SK-N-SH (cell line): ENCODE results near the gene SCO2. TPM values are rescaled to one million over a fixed set of nuclear protein-coding genes. Genes with fewer than 3 reads are reported as not detected.

Experiments used
- CTCF ChIA-PET: fragments of 300-600, 350-600 bp; formaldehyde crosslinking; extraction: SDS; loops from one replicate; lab custom pipeline; 2021; lab: Yijun Ruan, JAX
- POLR2A ChIA-PET: fragments of 350-600 bp; sonication (Branson Sonifier 250); formaldehyde crosslinking; extraction: SDS; loops from one replicate; lab custom pipeline; 2020; ENCODE audit warnings: antibody characterized with exemption, inconsistent platforms; lab: Yijun Ruan, JAX
- DNase-seq: peaks from one replicate; pipeline ENCODE4 v3.0.0; 2012
- H2AFZ ChIP-seq: fragments of 200-600 bp; sonication (generic); 2 replicates; pipeline ENCODE4 v1.8.1; 2016; ENCODE audit warnings: antibody characterized with exemption, mild to moderate bottlenecking, low read depth
- H3F3A ChIP-seq: fragments of 200-600 bp; sonication (generic); replicated peaks from 2 replicates; pipeline ENCODE3; 2016; ENCODE audit warnings: antibody characterized with exemption, mild to moderate bottlenecking; ENCODE audit not compliant: insufficient read depth
- H3K27ac ChIP-seq, 2 experiments: fragments of 200-500 bp in 1 of 2; fragments of 200-600 bp in 1 of 2; sonication (Bioruptor generic) in 1 of 2; sonication (generic), shearing (Covaris generic) in 1 of 2; 2 replicates each; pipeline versions ENCODE4 v1.5.1 to v1.6.1; 2014 to 2016; ENCODE audit warnings: low read depth in 2 of 2, inconsistent platforms in 1 of 2, low read length in 1 of 2, mild to moderate bottlenecking in 1 of 2, mixed read lengths in 1 of 2
- H3K27me3 ChIP-seq: fragments of 200-600 bp; sonication (generic), shearing (Covaris generic); 2 replicates; pipeline ENCODE4 v1.6.1; 2016; ENCODE audit warnings: mixed run types; ENCODE audit not compliant: insufficient read depth
- H3K36me3 ChIP-seq, 2 experiments: fragments of 200-500 bp in 1 of 2; fragments of 200-600 bp in 1 of 2; sonication (Bioruptor generic) in 1 of 2; sonication (generic) in 1 of 2; replicated peaks in 1 of 2; 2 replicates each; pipeline versions ENCODE3 to v1.5.1; 2014 to 2016; ENCODE audit warnings: low read length in 1 of 2, mild to moderate bottlenecking in 1 of 2; ENCODE audit not compliant: insufficient read depth in 2 of 2, control insufficient read depth in 1 of 2
- H3K4me1 ChIP-seq, 2 experiments: fragments of 200-500 bp in 1 of 2; fragments of 200-600 bp in 1 of 2; sonication (Bioruptor generic) in 1 of 2; sonication (generic), shearing (Covaris generic) in 1 of 2; 2 replicates each; pipeline versions ENCODE4 v1.5.1 to v1.6.1; 2014 to 2016; ENCODE audit warnings: low read depth in 1 of 2, low read length in 1 of 2, mixed run types in 1 of 2; ENCODE audit not compliant: insufficient read depth in 2 of 2, control insufficient read depth in 1 of 2
- H3K4me2 ChIP-seq: fragments of 200-600 bp; sonication (generic), shearing (Covaris generic); 2 replicates; pipeline ENCODE4 v1.6.1; 2017; ENCODE audit warnings: mixed run types
- H3K4me3 ChIP-seq, 2 experiments: fragments of 200-500 bp in 1 of 2; fragments of 200-600 bp in 1 of 2; sonication (Bioruptor generic) in 1 of 2; sonication (generic), shearing (Covaris generic) in 1 of 2; 2 replicates each; pipeline versions ENCODE4 v1.5.1 to v1.8.1; 2014 to 2016; ENCODE audit warnings: low read depth in 2 of 2, inconsistent platforms in 1 of 2, low read length in 1 of 2, mild to moderate bottlenecking in 1 of 2, mixed read lengths in 1 of 2, moderate library complexity in 1 of 2
- H3K79me2 ChIP-seq: fragments of 200-600 bp; sonication (generic); 2 replicates; pipeline ENCODE4 v1.8.1; 2017; ENCODE audit warnings: mild to moderate bottlenecking; ENCODE audit not compliant: insufficient read depth
- H3K9ac ChIP-seq: fragments of 200-600 bp; sonication (generic); 2 replicates; pipeline ENCODE4 v1.6.1; 2017; ENCODE audit warnings: mixed run types
- H3K9me2 ChIP-seq: fragments of 200-600 bp; sonication (generic); 2 replicates; pipeline ENCODE4 v1.6.1; 2017; ENCODE audit warnings: mixed run types
- H3K9me3 ChIP-seq: fragments of 200-600 bp; sonication (generic); 2 replicates; pipeline ENCODE4 v1.6.1; 2017; ENCODE audit warnings: mixed run types, mild to moderate bottlenecking, moderate library complexity
- H4K20me1 ChIP-seq: fragments of 200-600 bp; sonication (generic); 2 replicates; pipeline ENCODE4 v1.6.1; 2017; ENCODE audit warnings: mild to moderate bottlenecking, mixed run types; ENCODE audit not compliant: insufficient read depth
- CTCF ChIP-seq: fragments of 200-600 bp; sonication (generic); IDR thresholded peaks from 2 replicates; pipeline ENCODE4 v1.6.1; 2017; ENCODE audit warnings: antibody characterized with exemption, mild to moderate bottlenecking, moderate library complexity
- ELF1 ChIP-seq: IDR thresholded peaks from 2 replicates; pipeline ENCODE4 v1.4.0; 2012
- EP300 ChIP-seq, 2 experiments: IDR thresholded peaks; 2 replicates each; pipeline versions ENCODE4 v1.4.0 to v1.6.1; 2012; ENCODE audit warnings: borderline replicate concordance in 1 of 2, low read depth in 1 of 2, low read length in 1 of 2
- EZH2phosphoT487 ChIP-seq: fragments of 200-600 bp; sonication (generic); IDR thresholded peaks from 2 replicates; pipeline ENCODE4 v1.6.1; 2017; ENCODE audit warnings: low read depth, mixed run types, mild to moderate bottlenecking, antibody characterized with exemption, moderate library complexity, borderline replicate concordance
- FOSL2 ChIP-seq: IDR thresholded peaks from 2 replicates; pipeline ENCODE4 v1.4.0; 2012; ENCODE audit warnings: low read depth, mild to moderate bottlenecking, moderate library complexity, borderline replicate concordance
- FOXJ3 ChIP-seq: sonication (generic); formaldehyde crosslinking; IDR thresholded peaks from 2 replicates; pipeline ENCODE4 v1.5.1; 2020; ENCODE audit warnings: mild to moderate bottlenecking, missing genetic modification reagents
- FOXM1 ChIP-seq: IDR thresholded peaks from 2 replicates; pipeline ENCODE4 v1.4.0; 2012; ENCODE audit warnings: low read depth, mild to moderate bottlenecking
- GABPA ChIP-seq: IDR thresholded peaks from 2 replicates; pipeline ENCODE4 v1.4.0; 2012; ENCODE audit warnings: low read depth, mild to moderate bottlenecking
- GATA2 ChIP-seq: sonication (generic); formaldehyde crosslinking; IDR thresholded peaks from 2 replicates; pipeline ENCODE4 v1.5.0; 2020; ENCODE audit warnings: mild to moderate bottlenecking, missing genetic modification reagents
- MAX ChIP-seq: IDR thresholded peaks from 2 replicates; pipeline ENCODE4 v1.4.0; 2012; ENCODE audit warnings: low read depth
- MEF2A ChIP-seq: IDR thresholded peaks from 2 replicates; pipeline ENCODE4 v1.4.0; 2012; ENCODE audit warnings: low read depth, borderline replicate concordance
- MXI1 ChIP-seq: IDR thresholded peaks from 2 replicates; pipeline ENCODE4 v1.6.1; 2012; ENCODE audit warnings: mild to moderate bottlenecking, low read depth, low read length, improper control_type of control experiment
- NFIC ChIP-seq: IDR thresholded peaks from 2 replicates; pipeline ENCODE4 v1.4.0; 2012; ENCODE audit warnings: borderline replicate concordance
- NRF1 ChIP-seq: IDR thresholded peaks from 2 replicates; pipeline ENCODE4 v1.6.1; 2012; ENCODE audit warnings: low read depth, mild to moderate bottlenecking, low read length
- PBX3 ChIP-seq: IDR thresholded peaks from 2 replicates; pipeline ENCODE4; 2012
- POLR2AphosphoS5 ChIP-seq: IDR thresholded peaks from 2 replicates; pipeline ENCODE4 v1.6.1; 2012; ENCODE audit warnings: low read depth, low read length
- RAD21 ChIP-seq: IDR thresholded peaks from 2 replicates; pipeline ENCODE4 v1.6.1; 2012; ENCODE audit warnings: mild to moderate bottlenecking, low read length
- SIN3A ChIP-seq: IDR thresholded peaks from 2 replicates; pipeline ENCODE4 v1.6.1; 2012; ENCODE audit warnings: low read depth, mild to moderate bottlenecking, low read length, moderate library complexity, borderline replicate concordance
- TAF1 ChIP-seq: IDR thresholded peaks from 2 replicates; pipeline ENCODE4 v1.6.1; 2012; ENCODE audit warnings: low read depth, mild to moderate bottlenecking, low read length, moderate library complexity, borderline replicate concordance
- TCF12 ChIP-seq: IDR thresholded peaks from 2 replicates; pipeline ENCODE4 v1.4.0; 2012
- USF1 ChIP-seq: IDR thresholded peaks from 2 replicates; pipeline ENCODE4 v1.4.0; 2012; ENCODE audit warnings: low read depth, borderline replicate concordance
- YY1 ChIP-seq: IDR thresholded peaks from 2 replicates; pipeline ENCODE4 v1.4.0; 2012; ENCODE audit warnings: low read depth, mild to moderate bottlenecking
- ZBTB33 ChIP-seq: IDR thresholded peaks from 2 replicates; pipeline ENCODE4 v1.4.0; 2012; ENCODE audit warnings: low read depth, borderline replicate concordance
- WGBS: methylation state at CpG from one replicate; pipeline ENCODE4 v1.1.6; 2017; ENCODE audit warnings: low lambda C conversion rate; 5-methylcytosine and 5-hydroxymethylcytosine counted together
- polyA plus RNA-seq, 3 experiments: library from polyadenylated mRNA; depleted of rRNA; stranded (reverse); fragments of >200 nt; gene quantifications; 2 replicates each; pipeline ENCODE4 v1.2.3, GENCODE V29; 2012

Gene SCO2
- polyA plus RNA-seq, 1 of the 3 experiments (the other 2 are of a cell fraction) = 4.0 TPM

- TF ChIP-seq NFIC (no peak), CTCF (no peak), FOXJ3 (CRISPR knock-in tag) (no peak), TAF1 (no peak), RAD21 (no peak), MEF2A (no peak)
Observed at GRCh38 chr22:50508897-50509296, 16.5 kb downstream of the SCO2 start (continued).

- Histone ChIP-seq H3K4me1 (peaks cover 7 to 14% of the 10 kb centered on the region in 2 experiments; a peak in 3 of 4 replicates), H3K9ac (peak within 1 kb of the TSS; percentile 96), H3F3A (peaks cover 6% of the 10 kb centered on the region), H3K4me2 (peak within 1 kb of the TSS; percentile 96), H2AFZ (peak within 1 kb of the TSS; percentile 79), H3K79me2 (peaks cover 74% of the 10 kb centered on the region), H3K27me3 (no peaks in the 10 kb centered on the region), H3K36me3 (peaks cover 0 to 8% of the 10 kb centered on the region in 2 experiments), H3K9me3 (no peaks in the 10 kb centered on the region), H4K20me1 (0 out of 2 replicates have a peak, but pooled peaks cover 4% of the 10 kb centered on the region), H3K9me2 (no peaks in the 10 kb centered on the region), H3K4me3 (peak within 1 kb of the TSS; percentile 81 to 85), H3K27ac (peak within 1 kb of the TSS; percentile 75 to 83)
- DNase-seq = peak; percentile 100
- WGBS = under 1% methylated on average over 17 of the region's 76 CpGs
- CTCF ChIA-PET = interaction anchor here (0.8 to 3.1 kb wide), 5 partner anchors 11 to 55 kb away, joined by 3 to 20 read pairs (median 12); partner anchors contain the start of genes SCO2 and SYCE3
- POLR2A ChIA-PET = interaction anchor here (0.5 to 2.0 kb wide), 5 partner anchors 11 to 265 kb away, joined by 3 to 11 read pairs (median 4); partner anchors contain the start of gene SCO2
- peak; percentile 66 for TF ChIP-seq ELF1
- no peak for TF ChIP-seq USF1
- TF ChIP-seq ZBTB33 = 0 out of 2 replicates have a peak, but pooled peaks have one; percentile 64
- peak in 1 of 2 experiments; percentile 36; a peak in 1 of 4 replicates for TF ChIP-seq EP300 (IDR thresholded peaks at IDR 0.05; ENCODE audit: borderline replicate concordance in 1 of 2, low read depth in 1 of 2, low read length in 1 of 2)
- peak; percentile 74; the same call in 1 of the 2 replicates for TF ChIP-seq POLR2AphosphoS5
- peak; percentile 95 for TF ChIP-seq YY1
- TF ChIP-seq MAX = peak; percentile 83
- TF ChIP-seq FOXM1 = no peak
- peak; percentile 26; the same call in 1 of the 2 replicates for TF ChIP-seq FOSL2
- TF ChIP-seq TAF1 = peak; percentile 95
- TF ChIP-seq MXI1 = peak; percentile 73
- TF ChIP-seq GATA2 (CRISPR knock-in tag) = no peak
- peak; percentile 12; the same call in 1 of the 2 replicates for TF ChIP-seq TCF12
- peak; percentile 69; the same call in 1 of the 2 replicates for TF ChIP-seq SIN3A
- no peak for TF ChIP-seq EZH2phosphoT487
- TF ChIP-seq NRF1 = peak; percentile 57
- peak; percentile 85 for TF ChIP-seq GABPA
- peak; percentile 23; the same call in 1 of the 2 replicates for TF ChIP-seq PBX3
Observed at GRCh38 chr22:50507991-50508884, 17.2 kb downstream of the SCO2 start, which contains the start of gene NCAPH2. Gene NCAPH2, plus strand, starts transcription at chr22:50508224. Its CDS starts 114 bp downstream, at chr22:50508338.
